Measurements from ENCODE around the gene BATF3.

GRCh38 chr1:212680680-212681389 is 18.8 kb downstream of the BATF3 start:
- TF ChIP-seq CTCF (IDR thresholded peaks at IDR 0.05) = no peak
- TF ChIP-seq MXI1 (IDR thresholded peaks at IDR 0.05; ENCODE audit: low read depth, low read length) = no peak
